NCI-H2227 (cell line): ENCODE measurements around the gene AMBRA1.
A peak's percentile ranks its signal among the peaks of the same experiment; 100 is the strongest.

Source experiments
- DNase-seq: peaks from one replicate; lab custom pipeline; 2025; ENCODE audit not compliant: unreplicated experiment; lab: John Stamatoyannopoulos, UW

The AMBRA1 gene

GRCh38 chr11:46359953-46360352 is 233.9 kb downstream of the AMBRA1 start:
- no peak for DNase-seq

GRCh38 chr11:46357483-46357936 is 236.3 kb downstream of the AMBRA1 start:
- no peak for DNase-seq

- no peak for DNase-seq
Measured at GRCh38 chr11:46356924-46357482, 236.8 kb downstream of the AMBRA1 start.

- peak; percentile 31 for DNase-seq
Measured at GRCh38 chr11:46353698-46354097, 240.1 kb downstream of the AMBRA1 start.

- DNase-seq: peak; percentile 51
Measured at GRCh38 chr11:46352063-46352841, 241.6 kb downstream of the AMBRA1 start.

- no peak for DNase-seq
Measured at GRCh38 chr11:46351606-46352005, 242.2 kb downstream of the AMBRA1 start.

- DNase-seq: no peak
Measured at GRCh38 chr11:46351148-46351547, 242.7 kb downstream of the AMBRA1 start.

- DNase-seq: no peak
Measured at GRCh38 chr11:46350695-46351094, 243.1 kb downstream of the AMBRA1 start.

- DNase-seq: no peak
Measured at GRCh38 chr11:46348566-46349401, 245.0 kb downstream of the AMBRA1 start.

- no peak for DNase-seq
Measured at GRCh38 chr11:46347637-46348311, 246.0 kb downstream of the AMBRA1 start.

- peak; percentile 90 for DNase-seq
Measured at GRCh38 chr11:46346886-46347636, 246.8 kb downstream of the AMBRA1 start, which contains the start of gene DGKZ. DGKZ (plus strand) TSS chr11:46347463; CDS start chr11:46347660, 197 bp downstream.
